ENCODE results near the gene PUM2.
"Not testable (repeated sequence)": the region's sequence is repeated elsewhere in the genome, so short reads cannot be mapped to it uniquely, and the experiment has no call there.

The PUM2 gene

DNA sequence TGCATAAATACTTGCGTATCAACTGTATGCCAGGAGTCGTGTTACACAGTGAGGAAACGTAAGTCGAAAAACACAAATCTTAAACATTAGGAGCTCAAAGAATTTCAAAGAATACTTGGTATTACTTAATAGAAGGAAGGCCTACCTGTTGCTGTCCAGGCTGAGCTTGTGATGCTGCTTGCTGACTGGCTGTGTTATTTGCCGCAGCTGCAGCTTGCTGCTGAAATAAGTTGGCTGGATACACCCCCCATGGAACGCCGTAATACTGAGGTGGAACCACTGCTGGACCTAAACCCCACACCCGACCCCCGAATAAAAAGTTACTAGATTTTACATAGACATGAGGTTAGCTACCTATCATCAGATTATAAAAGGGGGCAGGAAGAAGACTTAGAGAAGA, 56.4 kb downstream of the PUM2 start:
- no peak for DNase-seq (ENCODE audit: low read depth, low spot score)

DNA sequence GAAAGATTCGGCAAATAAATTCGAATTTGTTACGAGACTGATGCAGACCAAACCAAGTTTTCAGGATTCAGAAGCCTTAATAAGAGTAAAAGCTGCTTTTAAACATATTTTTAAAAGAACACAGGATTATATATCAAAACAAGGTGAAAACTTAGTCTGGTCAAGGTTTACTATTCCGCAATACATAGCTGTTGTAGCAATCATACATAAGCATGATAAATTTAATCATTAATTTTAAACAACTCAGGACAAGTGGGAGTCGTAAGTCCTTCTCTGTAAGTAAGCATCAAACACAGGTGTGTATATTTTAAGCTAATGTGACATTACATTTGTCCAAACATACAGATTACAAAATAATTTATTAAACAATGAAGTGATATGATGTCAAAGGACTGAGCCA, 57.7 kb downstream of the PUM2 start:
- DNase-seq (ENCODE audit: low read depth, low spot score) = no peak

DNA sequence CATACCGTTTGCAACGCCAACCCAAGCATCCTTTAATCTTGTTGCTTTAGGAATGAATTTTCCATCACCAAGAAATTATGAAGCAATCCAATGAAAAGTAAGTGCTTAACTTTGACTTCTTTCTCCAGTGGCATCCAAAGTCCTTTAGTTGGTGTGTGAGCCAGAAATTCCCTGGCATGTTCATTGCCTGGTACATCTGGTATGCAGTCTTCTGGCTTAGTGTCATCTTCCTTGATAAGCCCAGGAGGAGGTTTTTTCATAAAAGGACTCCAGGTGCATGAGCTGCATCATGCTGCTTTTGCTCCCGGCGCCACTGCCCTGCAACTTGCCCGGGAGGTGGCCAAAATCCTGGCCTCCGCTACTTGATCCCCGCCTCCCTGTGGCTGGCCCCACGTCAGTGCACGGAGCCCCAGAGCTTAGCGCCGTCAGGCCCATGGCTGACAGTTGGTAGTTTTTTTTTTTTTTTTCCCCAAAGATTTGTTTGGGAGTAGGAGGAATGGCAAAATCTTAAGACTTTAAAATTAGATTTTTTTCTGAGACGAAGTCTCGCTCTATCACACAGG, 58.7 kb downstream of the PUM2 start:
- no peak for DNase-seq (ENCODE audit: low read depth, low spot score)

- peak; percentile 82 for DNase-seq (ENCODE audit: low read depth, low spot score)
These were observed 59.5 kb downstream of the PUM2 start for GRCh38 chr2:20291106-20291564.

DNA sequence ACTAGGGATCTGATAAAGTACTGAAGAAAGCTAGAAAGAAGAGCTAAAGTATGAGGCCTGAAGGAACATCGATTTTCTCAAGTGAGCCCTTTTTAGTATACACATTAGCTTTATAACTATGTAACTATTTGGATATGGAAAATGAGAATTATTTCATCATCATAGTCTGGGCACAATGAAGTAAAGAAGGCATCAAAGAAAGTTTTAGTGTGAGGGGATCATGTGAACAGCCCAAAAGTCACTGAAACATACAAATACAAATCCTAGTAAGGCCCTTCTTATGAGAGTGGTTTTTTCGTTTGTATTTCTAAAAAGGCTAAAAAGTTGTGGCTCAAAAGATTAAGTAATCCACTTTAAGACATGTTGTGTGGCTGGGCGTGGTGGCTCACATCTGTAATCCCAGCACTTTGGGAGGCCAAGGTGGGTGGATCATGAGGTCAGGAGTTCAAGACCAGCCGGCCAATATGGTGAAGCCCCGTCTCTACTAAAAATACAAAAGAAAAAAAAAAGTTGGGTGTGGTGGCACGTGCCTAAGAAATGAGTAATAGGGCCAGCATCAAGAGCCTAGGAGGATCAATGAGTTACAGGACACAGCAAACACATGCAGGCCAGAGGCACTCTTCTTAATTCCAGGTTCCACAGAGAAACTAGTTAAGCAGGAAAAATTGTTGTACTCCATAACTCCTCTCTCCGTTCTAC, 61.9 kb downstream of the PUM2 start:
- no peak for DNase-seq (ENCODE audit: low read depth, low spot score)

DNA sequence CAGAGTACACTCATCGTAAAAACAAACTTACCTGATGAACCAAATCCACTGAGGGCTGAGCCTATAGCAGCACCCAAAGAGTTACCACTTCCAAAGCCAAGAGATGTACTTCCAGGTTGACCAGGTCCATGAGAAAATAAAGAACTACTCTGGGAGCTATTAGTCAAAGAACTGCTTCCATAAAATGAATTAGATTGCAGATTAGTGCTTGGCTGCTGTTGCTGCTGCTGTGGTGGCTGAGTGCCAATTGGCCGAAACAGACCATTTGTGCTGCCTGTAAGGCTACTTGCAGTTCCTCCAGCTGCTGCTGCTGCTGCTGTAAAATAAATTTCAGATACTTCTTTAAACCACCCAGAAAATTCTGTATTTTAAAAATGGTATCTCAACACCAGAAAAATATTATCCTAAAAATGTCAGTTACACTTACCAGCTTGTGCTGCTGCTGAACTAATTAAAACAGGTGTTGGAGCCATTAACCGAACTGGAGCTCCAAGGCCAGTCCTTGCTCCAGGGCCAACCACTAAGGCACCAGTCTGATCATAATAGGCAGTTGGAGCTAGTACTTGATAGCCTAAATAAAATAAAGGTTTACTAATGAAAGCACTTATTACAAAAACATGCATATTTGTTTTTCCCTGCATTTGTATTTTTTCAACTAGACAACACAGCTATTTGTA, 67.6 kb downstream of the PUM2 start:
- peak; percentile 69 for DNase-seq (ENCODE audit: low read depth, low spot score)

DNA sequence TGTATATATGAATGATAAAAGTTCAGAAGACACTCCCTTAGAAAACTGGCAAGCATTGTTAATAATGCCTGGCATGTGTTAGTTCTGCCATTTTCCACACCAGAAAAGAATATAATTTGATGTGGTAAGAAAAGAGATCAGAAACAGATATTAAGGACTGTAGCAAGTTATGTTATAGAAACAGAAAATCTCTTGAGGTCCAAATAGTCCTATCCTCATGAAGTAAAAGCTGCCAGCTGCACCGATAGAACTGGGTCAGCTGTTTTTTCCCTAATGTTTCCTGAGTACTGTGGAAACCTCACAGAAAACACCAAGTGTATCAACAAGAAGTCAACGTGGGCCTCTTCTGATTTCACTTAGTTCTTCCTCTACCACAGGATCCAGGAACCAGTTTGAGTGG, 68.8 kb downstream of the PUM2 start:
- no peak for DNase-seq (ENCODE audit: low read depth, low spot score)

DNA sequence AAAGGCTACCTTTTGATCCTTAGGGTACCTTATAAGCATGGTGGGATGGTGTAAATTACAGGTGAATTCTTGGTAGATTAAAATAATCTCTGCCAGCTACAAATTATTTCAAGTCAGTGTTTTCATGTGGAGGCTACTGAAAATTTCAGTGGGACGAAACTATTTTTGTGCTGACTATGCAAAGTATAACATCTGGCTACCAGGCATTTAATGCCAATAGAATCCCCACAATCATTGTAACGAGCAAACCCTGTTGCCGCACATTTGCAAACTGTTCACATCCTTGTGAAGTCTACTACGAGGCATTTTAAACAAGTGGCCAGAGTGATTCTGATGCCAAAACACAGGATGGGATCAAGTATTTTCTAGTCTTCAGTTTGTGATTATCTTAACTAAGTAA, 77.6 kb downstream of the PUM2 start:
- DNase-seq (ENCODE audit: low read depth, low spot score) = no peak

- not testable (repeated sequence) for DNase-seq (ENCODE audit: low read depth, low spot score)
These were observed 82.3 kb downstream of the PUM2 start for GRCh38 chr2:20268317-20268716.

- no peak for DNase-seq (ENCODE audit: low read depth, low spot score)
These were observed 83.1 kb downstream of the PUM2 start for GRCh38 chr2:20267529-20267928.

DNA sequence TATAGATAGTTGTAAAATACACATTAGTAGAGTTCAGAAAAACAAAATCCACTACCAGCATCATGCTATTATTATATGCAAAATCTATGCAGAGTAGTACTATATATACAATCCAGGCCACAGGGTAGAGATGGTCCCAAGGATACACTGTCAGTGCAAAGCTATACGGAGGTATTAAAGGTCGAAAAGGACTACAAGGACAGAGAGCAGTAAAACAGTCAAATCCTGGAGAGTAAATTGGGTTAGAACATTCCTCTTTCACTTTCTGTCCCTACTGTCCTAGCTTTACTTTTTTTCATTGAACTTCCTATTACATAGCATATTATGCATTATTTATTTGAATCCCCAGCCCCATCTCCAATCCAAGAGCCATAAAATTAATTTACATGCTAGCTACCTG, 86.0 kb downstream of the PUM2 start:
- DNase-seq (ENCODE audit: low read depth, low spot score) = no peak

GRCh38 chr2:20257411-20257810, 93.2 kb downstream of the PUM2 start:
- no peak for DNase-seq (ENCODE audit: low read depth, low spot score)

- no peak for DNase-seq (ENCODE audit: low read depth, low spot score)
These were observed 95.9 kb downstream of the PUM2 start for GRCh38 chr2:20254731-20255130.

DNA sequence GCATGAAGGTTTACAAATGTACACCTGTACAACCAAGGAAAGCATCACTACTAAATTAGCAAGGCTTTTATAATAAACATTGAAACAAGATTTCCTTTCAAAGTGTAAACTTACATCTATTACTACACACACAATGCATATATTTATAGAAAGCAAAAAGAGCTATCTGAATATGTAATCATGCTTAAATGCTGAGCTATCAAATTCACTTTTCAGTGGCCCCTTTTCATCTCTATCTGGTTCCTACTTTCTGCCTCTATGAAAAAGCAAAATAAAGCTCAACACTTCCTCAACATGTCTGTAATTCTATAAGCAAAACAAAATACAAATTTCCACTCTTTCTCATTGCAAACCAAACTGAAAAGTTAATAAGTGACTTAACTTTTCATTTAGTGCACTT, 100.2 kb downstream of the PUM2 start:
- no peak for DNase-seq (ENCODE audit: low read depth, low spot score)

DNA sequence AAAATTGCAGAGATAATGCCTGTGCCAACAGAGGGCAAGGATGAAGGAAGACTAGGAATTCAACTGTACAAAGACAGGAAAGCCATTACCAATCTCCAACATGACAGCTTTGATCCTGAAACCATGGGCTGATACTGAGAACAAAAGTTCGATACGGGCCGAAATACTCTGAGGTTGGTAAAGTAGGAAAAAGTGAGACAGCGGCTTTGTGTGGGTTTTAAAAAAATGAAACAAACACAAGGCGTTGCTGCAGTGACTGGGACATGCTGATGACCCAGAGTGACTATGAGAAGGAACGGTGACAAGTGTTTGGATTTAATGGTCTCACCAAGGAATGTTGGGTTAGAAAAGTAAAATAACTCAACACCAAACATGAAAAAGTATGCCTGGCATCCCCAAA, 101.5 kb downstream of the PUM2 start:
- DNase-seq (ENCODE audit: low read depth, low spot score) = no peak

DNA sequence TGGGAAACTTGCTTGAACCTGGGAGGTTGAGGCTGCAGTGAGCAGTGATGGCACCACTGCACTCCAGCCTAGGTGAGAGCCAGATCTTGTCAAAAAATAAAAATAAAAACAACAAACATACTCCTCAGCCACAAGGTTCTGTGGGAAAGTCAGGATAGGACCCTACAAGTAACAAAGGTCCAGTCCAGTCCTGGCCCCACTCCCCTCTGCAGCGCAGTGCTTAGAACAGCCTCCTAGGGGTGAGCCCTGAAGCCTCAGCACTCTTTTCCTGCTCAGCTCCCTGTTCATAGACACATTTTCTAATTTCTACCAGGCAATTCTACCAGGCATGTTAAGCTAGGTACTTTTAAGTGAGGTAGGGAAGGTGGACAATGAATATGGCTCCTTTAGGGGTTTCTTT, 103.6 kb downstream of the PUM2 start:
- no peak for DNase-seq (ENCODE audit: low read depth, low spot score)

DNA sequence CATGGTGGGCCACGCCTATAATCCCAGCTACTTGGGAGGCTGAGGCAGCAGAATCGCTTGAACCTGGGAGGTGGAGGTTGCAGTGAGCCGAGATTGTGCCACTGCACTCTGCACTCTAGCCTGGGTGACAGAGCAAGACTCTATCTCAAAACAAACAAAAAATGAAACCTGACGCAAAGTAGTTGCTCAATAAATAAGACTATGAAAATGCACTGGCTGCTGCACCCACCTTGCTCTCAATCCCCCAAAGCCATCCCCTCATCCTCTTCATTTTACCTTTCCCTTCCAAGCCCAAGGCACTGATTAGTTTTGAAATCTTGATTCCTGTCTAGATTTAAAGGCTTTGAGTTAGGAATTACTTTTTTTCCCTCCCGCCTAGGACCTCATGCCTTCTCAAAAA, 107.0 kb downstream of the PUM2 start:
- not testable (repeated sequence) for DNase-seq (ENCODE audit: low read depth, low spot score)

DNA sequence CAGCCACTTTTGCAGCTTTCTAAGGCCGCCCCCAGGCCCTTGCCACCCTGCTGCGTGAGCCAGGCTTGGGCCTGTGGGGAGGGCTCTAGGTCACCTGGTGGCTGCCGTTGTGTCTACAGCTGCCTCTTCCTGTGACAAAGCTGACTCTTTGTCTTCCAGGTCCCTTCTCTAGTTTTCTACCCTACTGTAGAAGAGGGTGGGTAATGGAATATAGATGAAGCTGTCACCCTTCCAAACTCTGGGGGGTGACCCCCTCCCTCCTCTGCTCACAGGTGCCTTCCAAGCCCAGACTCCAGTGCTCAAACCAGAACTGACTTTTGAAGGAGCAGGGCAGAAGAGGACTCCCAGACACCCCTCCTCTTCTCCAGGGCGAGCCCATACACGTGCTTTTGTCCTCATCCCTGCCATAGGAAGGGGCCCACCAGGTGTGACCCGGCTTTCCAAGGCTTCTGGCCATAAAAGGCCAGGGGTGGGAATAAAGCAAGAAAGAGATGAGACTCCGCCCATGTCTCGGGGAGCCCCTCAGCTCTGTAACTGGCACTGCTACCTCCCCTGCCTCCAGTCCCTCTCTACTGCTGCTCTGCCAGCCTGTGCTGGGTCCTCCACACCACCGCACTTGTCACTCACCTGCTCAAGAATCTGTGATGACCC, 107.8 kb downstream of the PUM2 start:
- DNase-seq (ENCODE audit: low read depth, low spot score) = no peak

DNA sequence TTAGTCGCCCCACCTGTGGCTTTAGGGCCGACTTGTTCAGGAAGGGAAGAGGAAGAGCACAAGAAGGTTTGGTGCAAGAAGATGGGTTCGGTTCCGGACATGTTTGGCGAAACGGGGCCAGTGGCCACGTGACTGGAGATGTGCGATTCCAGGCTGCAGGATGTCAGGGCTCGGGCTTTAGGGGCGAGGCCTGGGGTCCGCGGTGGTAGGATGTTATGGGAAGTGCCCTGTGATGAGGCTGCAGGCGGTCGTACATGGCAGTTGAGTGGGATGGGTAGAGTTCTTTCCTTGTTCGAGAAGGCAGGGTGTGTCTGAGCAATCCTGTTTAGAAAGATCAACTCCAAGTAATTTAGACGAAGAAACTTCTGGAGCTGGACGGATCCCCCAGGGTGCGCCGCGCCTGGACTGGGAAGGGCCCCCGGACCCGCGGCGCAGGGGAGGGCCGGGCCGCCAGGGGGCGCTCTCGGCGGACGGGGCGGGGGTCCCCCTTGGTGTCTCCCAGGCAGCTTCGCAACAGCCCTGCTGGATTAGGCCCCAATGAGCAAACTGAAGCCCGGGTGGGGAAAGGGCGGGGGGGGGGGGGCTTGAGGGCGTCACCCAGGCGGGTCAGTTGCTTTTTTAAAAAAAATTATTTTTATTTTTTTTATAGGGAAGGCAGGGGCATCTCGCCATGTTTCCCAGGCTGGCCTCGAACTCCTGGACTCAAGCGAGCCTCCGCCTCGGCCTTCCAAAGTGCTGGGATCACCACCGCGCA, 108.5 kb downstream of the PUM2 start:
- DNase-seq (ENCODE audit: low read depth, low spot score) = no peak

DNA sequence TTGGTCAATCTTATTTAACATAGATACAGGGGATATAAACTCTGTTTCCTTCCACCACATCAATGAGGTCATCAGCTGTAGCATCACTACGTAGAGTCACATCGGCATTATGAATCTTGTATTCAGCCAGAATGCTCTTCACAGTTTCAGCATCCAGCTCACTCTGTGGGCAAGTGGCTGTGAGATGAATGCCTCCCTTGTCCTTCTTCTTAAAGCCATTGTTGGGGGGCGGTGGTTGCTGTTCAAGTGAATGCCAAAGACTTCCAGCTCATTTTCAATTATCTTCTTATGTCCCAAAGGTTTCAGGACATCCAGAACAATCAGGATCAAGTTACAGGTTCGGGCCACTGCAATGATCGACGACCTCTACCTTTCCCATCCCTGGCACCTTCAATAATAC, 110.4 kb downstream of the PUM2 start:
- DNase-seq (ENCODE audit: low read depth, low spot score) = not testable (repeated sequence)

DNA sequence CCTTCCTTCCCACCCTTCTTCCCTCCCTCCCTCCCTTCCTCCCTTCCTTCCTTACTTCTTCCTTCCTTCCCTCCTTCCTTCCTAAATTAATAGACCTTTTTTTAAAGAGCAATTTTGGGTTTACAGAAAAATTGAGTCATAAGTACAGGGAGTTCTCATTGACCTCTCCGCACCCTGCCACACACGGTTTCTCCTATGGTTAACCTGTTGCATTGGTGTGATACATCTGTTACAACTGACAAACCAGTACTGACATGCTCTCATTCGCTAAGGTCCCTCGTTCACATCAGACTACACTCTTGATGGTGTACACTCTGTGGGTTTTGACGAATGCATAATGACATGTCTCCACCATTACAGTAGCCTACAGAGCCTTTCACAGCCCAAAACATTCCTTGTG, 114.1 kb downstream of the PUM2 start:
- no peak for DNase-seq (ENCODE audit: low read depth, low spot score)
